GM10248 (cell line): ENCODE data around the gene CRY1.
"Not testable (repeated sequence)": the region's sequence is repeated elsewhere in the genome, so short reads cannot be mapped to it uniquely, and the experiment has no call there.

Source experiments
- CTCF ChIA-PET: fragments of 300-600 bp; sonication (Branson Sonifier 250); formaldehyde crosslinking; extraction: SDS; loops from one replicate; lab custom pipeline; 2021; ENCODE audit warnings: antibody characterized with exemption; lab: Yijun Ruan, JAX
- POLR2A ChIA-PET: fragments of 350-650 bp; sonication (Branson Sonifier 250); formaldehyde crosslinking; extraction: SDS; loops from one replicate; lab custom pipeline; 2020; ENCODE audit warnings: antibody characterized with exemption; lab: Yijun Ruan, JAX
- DNase-seq: peaks from one replicate; pipeline ENCODE4 v3.0.0; 2012; ENCODE audit errors: extremely low spot score
- TF ChIP-seq, protein P1 (sequence below): IDR thresholded peaks from 2 replicates; pipeline ENCODE4 v1.5.1; 2012; ENCODE audit warnings: mild to moderate bottlenecking, low read depth; ENCODE audit errors: extremely low read depth, missing control alignments, control extremely low read depth

CRY1 gene

DNA sequence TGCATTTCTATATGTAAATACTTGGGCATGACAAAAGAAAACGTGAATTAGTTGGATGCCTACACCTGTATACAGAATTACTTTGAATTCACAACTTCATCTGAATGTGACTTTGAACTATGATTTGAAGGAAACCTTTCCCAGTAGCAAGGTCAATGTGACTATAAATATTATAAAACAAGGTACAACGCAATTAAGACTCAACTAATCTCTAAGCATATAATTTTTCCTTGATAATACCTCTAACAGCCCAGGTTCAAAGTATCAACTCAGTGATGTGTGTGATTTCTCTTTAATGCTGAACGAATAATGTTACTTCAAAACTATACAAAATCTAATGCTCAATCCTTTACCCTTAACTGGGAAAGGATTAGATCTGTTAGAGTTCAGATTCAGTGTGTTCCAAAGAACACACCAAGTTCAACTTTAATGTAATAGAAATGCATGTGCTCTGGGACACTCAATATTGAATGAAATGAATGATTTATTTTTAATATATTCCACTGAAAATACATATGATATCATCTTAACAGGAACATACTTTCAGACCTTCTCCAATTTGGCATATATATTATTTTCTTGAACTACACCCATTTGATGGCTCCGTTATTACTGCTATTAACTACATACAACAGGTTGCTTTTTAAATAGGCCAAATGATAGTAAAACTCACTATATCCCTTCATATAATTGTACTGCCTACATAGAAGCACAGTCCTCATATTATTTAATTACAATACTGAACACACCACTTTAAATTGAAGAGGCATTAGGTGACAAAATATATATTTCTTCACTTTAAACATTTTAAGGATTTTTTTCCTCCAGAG is 66.3 kb downstream of the CRY1 start:
- POLR2A ChIA-PET: no interaction called here
- CTCF ChIA-PET: no interaction called here
- DNase-seq: no peak
- TF ChIP-seq, protein P1, sequence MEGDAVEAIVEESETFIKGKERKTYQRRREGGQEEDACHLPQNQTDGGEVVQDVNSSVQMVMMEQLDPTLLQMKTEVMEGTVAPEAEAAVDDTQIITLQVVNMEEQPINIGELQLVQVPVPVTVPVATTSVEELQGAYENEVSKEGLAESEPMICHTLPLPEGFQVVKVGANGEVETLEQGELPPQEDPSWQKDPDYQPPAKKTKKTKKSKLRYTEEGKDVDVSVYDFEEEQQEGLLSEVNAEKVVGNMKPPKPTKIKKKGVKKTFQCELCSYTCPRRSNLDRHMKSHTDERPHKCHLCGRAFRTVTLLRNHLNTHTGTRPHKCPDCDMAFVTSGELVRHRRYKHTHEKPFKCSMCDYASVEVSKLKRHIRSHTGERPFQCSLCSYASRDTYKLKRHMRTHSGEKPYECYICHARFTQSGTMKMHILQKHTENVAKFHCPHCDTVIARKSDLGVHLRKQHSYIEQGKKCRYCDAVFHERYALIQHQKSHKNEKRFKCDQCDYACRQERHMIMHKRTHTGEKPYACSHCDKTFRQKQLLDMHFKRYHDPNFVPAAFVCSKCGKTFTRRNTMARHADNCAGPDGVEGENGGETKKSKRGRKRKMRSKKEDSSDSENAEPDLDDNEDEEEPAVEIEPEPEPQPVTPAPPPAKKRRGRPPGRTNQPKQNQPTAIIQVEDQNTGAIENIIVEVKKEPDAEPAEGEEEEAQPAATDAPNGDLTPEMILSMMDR: no peak

DNA sequence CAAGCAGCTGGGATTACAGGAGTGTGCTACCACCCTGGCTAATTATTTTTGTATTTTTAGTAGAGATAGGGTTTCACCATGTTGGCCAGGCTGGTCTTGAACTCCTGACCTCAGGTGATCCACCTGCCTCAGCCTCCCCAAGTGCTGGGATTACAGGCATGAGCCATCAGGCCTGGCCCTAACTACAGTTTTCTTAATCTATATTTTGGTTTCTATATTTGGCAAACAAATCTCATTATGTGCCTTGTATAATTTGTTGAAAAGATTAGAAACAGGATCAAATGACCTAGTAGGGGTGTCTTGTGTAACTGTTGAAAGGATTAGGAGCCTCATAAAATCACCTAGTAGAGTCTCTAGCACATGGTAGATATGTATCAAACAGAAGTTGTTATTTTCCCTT is 67.0 kb downstream of the CRY1 start:
- CTCF ChIA-PET, POLR2A ChIA-PET, DNase-seq: not testable (repeated sequence)

DNA sequence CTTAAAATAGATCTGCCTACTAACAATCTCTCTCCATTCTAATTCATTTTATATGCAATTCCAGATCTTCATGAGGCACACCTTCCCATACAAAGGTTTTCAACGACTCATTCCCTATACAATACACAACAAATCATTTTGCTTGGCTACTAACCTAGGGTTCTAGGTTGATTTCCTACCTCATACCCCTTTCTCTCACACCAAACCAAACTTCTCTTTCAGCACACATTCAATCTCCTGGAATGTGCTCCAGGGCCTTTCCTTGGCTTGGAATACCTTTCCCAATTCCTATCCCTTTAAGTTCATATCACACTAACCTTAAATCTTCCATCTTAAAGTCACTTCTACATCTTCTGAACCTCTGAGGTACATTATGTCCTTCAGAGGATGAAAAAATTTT is 67.7 kb downstream of the CRY1 start:
- CTCF ChIA-PET: no interaction called here
- POLR2A ChIA-PET: no interaction called here
- no peak for DNase-seq
- TF ChIP-seq, protein P1: no peak

DNA sequence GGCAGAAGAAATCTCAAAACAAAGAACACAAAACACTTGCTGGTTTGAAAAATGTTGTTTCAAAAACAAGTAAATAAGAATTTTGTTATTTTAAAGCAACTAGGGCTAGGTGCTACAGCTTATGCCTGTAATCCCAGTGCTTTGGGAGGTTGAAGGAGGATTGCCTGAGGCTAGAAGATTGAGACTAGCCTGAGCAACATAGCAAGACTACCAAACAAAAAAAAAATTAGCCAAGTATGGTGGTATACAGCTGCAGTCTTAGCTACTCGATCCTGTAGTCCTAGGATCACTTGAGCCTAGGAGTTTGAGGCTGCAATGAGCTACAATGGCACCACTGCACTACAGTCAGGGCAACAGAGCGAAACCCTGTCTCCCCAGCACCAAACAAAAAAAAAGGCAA is 73.8 kb downstream of the CRY1 start:
- TF ChIP-seq, protein P1: no peak
- no peak for DNase-seq
- ChIA-PET POLR2A (no interaction called here), CTCF (interaction anchor here (1.0 to 1.4 kb wide), 2 partner anchors 15 to 19 kb away, joined by 4 read pairs; no protein-coding TSS in a partner anchor)

DNA sequence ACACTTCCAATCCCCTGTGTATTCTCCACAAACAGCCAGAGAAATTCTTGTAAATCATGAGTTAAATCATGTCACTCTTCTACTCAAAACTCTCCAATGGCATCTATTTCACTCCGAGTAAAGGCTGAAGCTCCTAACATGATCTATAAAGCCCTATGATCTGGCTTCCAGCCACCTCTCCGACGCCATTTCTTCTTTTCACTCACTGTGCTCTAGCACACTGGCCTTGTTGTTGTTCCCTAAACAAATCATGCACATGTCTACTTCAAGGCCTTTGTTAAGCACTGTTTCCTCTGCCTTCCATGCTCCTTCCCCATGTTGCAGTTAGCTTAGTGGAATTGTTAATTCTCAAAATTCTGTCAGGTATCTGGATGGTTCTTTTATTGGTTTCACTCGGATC is 76.3 kb downstream of the CRY1 start:
- POLR2A ChIA-PET: no interaction called here
- CTCF ChIA-PET: interaction anchor here (1.9 kb wide), 1 partner anchor 13 kb away, joined by 7 read pairs; no protein-coding TSS in a partner anchor
- TF ChIP-seq, protein P1: no peak
- DNase-seq: no peak

DNA sequence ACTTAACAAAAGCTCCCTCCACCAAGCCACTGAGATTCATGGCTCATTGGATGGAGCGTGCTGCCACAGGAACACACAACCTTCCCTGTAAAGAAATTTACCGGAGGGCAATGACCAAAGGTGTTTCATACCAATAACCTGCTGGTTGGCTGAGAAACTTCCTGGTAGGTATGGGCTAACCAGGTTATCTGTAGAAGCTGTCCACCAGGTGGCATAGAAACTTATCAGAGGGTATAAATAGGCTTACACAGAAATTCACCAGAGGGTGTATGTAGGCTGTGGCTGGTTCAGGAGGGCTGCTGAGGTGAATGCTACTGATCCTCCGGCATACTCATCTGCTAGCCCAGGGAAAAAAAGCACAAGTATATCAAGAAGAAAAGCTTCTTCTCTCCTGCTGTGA is 79.3 kb downstream of the CRY1 start:
- DNase-seq: no peak
- ChIA-PET CTCF (interaction anchor here (1.5 kb wide), 1 partner anchor 16 kb away, joined by 5 read pairs; no protein-coding TSS in a partner anchor), POLR2A (no interaction called here)
- TF ChIP-seq, protein P1: no peak

DNA sequence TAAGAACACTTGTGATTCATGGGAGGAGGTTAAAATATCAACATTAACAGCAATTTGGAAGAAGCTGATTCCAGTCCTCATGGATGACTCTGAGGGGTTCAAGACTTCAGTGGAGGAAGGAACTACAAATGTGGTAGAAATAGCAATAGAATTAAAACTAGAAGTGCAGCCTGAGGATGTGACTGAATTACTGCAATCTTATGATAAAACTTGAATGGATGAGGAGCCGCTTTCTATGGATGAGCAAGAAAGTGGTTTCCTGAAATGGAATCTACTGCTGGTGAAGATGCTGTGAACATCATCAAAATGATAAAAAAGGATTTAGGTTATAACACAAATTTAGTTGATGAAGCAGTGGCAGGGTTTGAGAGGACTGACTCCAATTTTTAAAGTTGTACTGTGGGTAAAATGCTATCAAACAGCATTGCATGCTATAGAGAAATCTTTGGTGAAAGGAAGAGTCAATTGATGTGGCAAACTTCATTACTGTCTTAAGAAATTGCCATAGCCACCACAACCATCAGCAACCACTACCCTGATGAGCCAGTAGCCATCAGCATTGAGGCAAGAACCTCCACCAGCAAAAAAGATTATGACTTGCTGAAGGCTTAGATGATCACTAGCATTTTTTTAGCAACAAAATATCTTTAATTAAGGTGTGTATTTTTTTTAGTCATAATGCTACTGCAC is 80.5 kb downstream of the CRY1 start:
- CTCF ChIA-PET: interaction anchor here (1.3 kb wide), 1 partner anchor 9 kb away, joined by 3 read pairs; no protein-coding TSS in a partner anchor
- no peak for DNase-seq
- POLR2A ChIA-PET: interaction anchor here (0.5 kb wide), 1 partner anchor 69 kb away, joined by 3 read pairs; no protein-coding TSS in a partner anchor
- TF ChIP-seq, protein P1: no peak
